Ramos (cell line): ENCODE results near the gene MAP1LC3B2.

ENCODE experiments used
- in situ Hi-C: fragments of 300-500 bp; cut with MboI; formaldehyde crosslinking; loops from one replicate; pipeline ENCODE4 v1.14.3; 2022; ENCODE audit warnings: low sequenced_read_pairs; ENCODE audit not compliant: unreplicated experiment

Gene MAP1LC3B2

DNA sequence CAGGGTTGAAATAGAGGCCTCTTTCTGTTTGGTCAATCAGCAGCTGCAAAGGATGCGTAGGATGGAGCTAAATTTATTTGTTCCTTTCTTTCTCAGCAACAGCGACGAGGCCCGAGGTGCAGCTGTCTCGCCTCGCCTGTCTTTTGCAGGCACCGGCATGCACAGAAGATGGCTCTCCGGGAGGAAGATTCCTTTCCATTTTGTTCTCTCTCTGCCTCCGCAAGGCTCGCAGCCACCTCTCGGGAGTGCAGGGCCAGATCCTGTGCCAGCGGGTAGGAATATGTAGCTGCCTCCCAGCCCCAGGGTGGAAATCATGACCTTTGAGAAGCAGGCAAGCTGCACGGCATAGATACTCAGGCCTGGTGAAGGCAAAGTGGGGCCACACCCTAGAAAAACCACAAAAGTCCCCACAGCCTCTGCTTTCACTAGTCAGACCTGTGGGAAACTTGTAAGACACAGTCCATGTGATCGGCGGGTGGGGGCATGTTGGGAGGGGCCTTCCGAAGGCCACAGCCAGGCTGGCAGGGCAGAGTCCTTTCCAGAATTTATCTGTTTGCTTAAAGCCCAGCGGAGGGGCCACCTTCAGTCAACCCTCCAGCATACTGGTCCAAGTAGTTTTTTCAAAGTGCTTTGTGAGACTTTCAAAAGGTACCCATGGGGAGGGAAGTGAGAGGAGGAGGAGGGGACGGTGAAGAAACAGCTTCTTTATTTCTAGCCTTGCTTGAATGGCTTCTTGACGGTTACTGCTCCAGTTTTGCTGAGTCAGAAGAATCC, at the start of gene MAP1LC3B2:
Gene MAP1LC3B2, plus strand, starts transcription at position 220 of the 774 bp plus-strand sequence. CDS start 16,562 bp downstream, outside the sequence.
- in situ Hi-C loops = no loop called here

GRCh38 chr12:116513944-116514343, 45.2 kb upstream of the MAP1LC3B2 start:
- in situ Hi-C loops = no loop called here

GRCh38 chr12:116515684-116516083, 43.5 kb upstream of the MAP1LC3B2 start:
- in situ Hi-C loops = no loop called here

GRCh38 chr12:116516657-116517056, 42.5 kb upstream of the MAP1LC3B2 start:
- in situ Hi-C loops = no loop called here

GRCh38 chr12:116517431-116518045, 41.6 kb upstream of the MAP1LC3B2 start:
- in situ Hi-C loops = no loop called here

- in situ Hi-C loops = no loop called here
Measured at GRCh38 chr12:116520225-116520760, 38.9 kb upstream of the MAP1LC3B2 start.

- in situ Hi-C loops = no loop called here
Measured at GRCh38 chr12:116520801-116521471, 38.2 kb upstream of the MAP1LC3B2 start.

- in situ Hi-C loops = no loop called here
Measured at GRCh38 chr12:116524311-116524710, 34.9 kb upstream of the MAP1LC3B2 start.

GRCh38 chr12:116524964-116525379, 34.2 kb upstream of the MAP1LC3B2 start:
- in situ Hi-C loops = no loop called here

DNA sequence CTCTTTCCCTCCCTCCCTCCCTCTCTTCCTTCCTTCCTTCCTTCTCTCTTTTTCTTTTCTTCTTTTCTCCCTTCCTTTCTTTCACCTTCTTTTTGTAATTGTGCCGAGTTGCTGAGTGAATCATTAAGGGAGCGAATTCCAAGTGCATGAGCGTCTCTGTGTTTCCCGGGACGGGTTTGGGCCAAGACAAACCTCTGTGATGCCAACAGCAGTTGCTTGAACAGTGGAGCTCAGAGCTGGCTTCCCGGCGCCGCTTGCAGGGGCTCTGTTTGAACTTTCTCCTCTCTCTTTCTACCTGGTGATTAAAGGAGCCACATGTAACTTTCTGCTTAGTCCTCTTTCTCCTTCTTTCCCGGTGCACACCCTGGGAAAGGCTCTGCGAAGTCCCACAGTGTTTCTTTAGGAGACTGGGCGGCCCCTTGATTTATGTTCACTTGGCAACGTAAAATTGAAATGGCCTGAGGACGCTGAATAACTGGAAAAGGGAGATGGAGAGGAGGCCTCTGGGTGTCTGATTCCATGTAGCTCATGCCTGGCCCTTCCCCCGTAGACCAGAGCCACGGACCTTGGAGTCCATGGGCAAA, 33.7 kb upstream of the MAP1LC3B2 start:
- in situ Hi-C loops = no loop called here

DNA sequence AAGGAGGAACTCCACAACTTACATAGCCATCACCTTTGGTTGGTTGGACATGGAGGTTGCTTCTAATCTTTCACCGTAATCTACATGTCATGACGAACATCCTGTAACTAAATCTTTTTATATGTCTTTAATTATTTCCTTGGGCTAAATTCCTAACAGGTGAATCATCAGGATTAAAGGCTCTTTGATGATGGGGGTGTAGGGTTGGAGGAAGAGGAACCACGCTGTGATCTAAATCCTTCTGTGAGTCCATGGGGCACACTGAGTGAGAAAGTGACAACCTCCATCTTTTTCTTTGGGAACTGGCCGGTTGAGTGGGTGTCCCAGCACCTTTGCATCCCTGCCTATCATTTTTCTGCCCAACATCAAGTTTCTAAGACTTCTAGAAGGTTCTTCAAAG, 31.1 kb upstream of the MAP1LC3B2 start:
- in situ Hi-C loops = no loop called here

DNA sequence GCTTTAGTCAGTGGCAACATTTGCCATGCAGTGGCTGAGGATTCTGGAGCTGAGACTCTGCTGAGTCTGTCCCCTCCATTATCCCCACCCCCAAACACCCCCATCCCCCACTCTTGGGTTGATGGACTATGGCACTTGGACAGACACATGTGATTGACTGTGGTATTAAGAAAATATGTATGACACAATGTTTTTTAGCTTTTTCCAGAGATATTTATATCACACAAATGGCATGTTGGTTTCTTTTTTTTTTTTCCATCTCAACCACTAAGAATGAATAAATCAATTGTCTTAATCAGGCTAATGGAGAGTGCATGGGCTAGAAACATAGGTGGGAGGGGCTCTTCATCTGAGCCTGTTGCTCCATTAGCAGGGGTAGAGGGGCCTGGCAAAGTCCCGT, 30.7 kb upstream of the MAP1LC3B2 start:
- in situ Hi-C loops = no loop called here

DNA sequence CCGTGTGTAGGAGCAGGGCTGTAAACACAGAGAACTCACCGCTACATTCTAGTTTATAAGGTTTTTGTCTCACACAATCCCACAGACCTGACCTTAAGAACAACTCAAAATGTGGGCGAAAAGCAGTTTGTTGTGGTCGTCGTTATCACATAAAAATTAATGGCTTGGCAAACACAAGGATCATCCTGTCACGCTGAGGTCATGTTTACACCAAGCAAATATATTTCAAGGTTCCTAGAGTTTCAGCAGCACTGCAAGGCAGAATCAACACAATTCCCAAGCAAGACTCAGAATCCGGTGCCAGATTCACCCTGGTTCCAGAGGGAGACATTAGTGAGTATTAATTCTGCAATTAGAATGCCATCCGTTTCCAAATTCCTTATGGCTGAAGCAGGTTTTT, 30.1 kb upstream of the MAP1LC3B2 start:
- in situ Hi-C loops = no loop called here

GRCh38 chr12:116529686-116530085, 29.5 kb upstream of the MAP1LC3B2 start:
- in situ Hi-C loops = no loop called here

DNA sequence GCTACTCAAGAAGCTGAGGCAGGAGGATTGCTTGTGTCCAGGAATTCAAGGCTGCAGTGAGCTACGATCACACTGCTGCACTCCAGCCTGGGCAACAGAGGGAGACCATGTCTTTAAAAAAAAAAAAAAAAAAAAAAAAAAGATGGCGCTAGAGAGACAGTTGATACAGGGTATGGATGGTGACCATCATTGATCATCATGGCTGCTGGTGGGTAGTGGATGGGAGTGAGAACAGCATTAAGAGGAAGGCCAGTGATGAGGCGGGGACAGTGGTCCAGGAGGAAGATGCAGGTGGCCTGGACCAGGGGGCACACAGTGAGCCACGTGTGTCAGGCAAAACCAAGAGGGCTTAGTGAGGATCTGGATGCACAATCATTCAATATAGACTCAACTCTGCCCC, 26.8 kb upstream of the MAP1LC3B2 start:
- in situ Hi-C loops = no loop called here

GRCh38 chr12:116532986-116533342, 26.2 kb upstream of the MAP1LC3B2 start:
- in situ Hi-C loops = no loop called here

DNA sequence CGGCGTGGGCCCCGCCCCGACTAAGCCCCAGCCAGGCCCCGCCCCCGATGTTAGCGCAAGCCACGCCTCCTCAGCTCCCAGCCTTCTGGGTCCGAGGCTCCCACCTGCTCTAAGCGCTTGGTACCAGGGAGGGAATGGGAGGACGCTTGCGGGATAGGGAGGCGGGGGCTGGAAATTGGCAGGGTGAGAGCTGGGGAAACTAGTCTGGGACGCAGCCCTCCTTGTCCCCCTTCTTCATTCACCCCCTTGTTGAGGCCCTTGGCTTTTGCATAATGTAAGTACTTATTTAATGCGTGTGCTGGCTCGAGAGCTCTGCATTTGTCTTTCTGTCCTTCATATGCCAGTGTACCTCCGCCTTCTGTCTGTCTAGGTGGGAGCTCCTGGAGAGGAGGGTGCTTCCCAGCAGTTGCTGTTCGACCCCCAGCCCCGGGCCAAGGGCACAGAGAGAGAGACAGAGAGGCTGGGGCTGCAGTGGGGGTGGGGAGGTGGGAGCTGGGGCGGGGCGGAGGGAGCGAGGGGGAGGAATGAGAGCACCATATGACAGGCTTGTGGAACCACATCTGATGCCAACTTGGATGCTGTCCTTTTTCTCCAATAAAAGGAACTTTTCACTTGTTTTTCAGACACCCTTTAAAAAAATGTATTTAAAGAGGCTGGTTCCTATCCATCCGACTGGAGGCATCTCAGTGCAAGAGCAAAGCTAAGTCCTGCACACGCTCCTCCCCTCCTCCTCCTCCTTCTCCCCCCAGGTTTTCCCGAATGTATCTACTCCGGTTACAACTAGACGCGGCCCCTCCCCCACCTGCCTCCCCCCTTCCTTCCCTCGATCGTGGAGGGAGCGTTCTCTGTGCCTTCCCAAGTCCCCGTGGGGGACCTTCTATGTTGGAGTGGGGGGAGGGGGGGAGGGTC, 25.6 kb upstream of the MAP1LC3B2 start:
- in situ Hi-C loops = no loop called here

DNA sequence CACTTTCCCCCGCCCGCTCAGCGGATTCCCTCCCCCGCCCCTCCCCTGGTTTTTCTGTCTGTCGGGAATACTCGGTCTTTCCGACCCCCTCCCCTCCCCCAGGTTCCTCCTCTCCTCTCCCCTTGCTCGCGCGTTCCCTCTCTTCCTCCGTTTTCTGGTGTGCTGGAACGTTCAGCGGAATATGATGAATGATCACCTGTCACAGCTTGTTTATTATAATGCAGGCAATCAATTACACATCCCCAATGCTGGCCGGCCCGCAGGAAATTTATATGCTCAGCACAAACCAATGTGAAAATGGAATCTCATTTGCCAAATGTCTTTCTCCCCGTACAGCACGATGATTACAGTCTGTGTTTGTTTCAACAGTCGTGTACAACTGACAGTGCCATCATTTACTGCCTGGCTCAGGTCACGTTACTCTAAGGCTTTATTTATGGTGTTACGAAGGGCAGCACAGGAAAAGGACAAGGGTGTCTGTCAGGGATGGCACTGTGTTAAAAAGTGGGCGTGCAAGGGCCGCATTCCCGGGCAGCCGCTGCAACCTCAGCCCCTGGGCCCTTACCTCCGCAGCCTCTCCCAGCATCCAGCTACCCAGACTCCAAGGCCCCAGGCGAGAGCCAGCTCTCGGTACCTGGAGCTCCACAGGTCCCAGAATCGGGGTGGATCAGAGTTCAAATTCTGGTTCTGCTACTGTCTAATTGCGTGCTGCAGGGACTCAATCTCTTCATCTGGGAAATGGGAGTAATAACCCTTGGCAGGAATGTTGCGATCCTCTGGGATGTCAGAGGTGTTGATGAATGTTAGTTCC, 24.7 kb upstream of the MAP1LC3B2 start:
- in situ Hi-C loops = no loop called here

DNA sequence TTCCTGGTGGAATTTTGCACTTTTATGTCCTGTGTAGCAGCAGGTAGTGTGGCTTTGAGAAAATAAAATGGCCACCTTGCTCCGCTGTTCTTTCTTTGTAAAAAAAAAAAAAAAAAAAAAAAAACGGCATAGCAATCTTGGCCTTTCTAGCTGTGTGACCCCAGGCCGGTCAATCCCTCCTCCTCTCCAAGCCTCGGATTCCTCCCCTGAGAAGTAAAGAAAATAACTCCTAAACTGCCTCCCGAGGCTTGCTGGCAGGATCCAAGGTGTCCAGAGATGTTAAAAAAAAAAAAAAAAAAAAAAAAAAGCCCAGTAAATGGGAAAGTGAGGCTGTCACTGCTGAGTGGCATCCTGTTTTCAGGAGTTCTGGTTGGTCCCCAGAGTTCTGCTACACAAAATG, 23.9 kb upstream of the MAP1LC3B2 start:
- in situ Hi-C loops = no loop called here
